ENCODE data around the gene SDF2. TPM values are rescaled to one million over a fixed set of nuclear protein-coding genes. Genes with fewer than 3 reads are reported as not detected.

SDF2 gene
- total and polyA plus RNA-seq, 9 of the 15 experiments (the other 6 are each of a cell fraction or from before 2014, with no cell fraction given), result 41.2 to 132 (median 65.6) TPM

DNA sequence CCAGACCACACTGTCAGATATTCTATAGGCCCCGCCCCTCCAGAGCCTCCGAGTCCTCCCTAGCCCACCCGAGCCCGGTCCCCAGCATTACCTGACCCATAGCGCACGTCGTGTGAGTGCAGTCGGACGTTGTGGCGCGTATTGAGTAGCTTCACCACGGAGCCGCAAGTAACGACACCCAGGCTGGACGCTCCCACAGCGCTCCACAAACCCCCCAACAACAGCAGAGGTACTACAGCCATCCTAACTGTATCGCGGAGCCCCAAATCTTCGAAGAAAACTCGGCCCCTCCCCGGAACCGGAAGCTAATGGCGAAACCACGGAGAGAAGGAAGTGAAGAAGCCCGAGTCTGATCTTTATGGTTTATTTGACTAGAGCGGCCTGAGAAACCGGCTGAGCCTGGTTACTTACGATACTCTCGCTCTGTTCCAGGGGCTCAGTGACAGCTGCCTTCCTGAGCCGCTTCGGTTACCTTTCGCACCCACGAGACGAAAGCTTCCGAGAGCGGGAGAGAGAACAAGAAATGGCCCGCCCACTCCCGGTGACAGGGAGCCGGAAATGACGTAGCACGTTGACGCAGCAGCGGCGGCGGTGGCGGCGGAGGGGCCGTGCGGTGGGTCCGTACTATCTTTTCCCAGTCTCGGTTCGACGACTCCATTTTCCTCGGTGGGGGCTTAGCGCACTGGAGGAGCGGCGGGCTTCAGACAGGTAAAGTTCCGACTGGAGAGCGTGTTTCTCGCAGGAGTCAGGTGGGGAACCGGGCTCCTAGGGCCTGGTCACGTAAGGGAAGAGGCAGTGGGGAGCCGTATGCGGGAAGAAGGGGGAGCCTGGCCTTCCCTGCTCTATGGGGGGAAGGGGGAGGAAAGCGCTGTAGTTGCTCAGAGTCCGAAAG, at the start of gene SDF2, which contains the start of gene SUPT6H (continued):
- TF ChIP-seq, protein P1, sequence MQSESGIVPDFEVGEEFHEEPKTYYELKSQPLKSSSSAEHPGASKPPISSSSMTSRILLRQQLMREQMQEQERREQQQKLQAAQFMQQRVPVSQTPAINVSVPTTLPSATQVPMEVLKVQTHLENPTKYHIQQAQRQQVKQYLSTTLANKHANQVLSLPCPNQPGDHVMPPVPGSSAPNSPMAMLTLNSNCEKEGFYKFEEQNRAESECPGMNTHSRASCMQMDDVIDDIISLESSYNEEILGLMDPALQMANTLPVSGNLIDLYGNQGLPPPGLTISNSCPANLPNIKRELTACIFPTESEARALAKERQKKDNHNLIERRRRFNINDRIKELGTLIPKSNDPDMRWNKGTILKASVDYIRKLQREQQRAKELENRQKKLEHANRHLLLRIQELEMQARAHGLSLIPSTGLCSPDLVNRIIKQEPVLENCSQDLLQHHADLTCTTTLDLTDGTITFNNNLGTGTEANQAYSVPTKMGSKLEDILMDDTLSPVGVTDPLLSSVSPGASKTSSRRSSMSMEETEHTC (IDR thresholded peaks at IDR 0.05), result 0 out of 2 replicates have a peak, but pooled peaks have one; percentile 21
- TF ChIP-seq, protein P2, sequence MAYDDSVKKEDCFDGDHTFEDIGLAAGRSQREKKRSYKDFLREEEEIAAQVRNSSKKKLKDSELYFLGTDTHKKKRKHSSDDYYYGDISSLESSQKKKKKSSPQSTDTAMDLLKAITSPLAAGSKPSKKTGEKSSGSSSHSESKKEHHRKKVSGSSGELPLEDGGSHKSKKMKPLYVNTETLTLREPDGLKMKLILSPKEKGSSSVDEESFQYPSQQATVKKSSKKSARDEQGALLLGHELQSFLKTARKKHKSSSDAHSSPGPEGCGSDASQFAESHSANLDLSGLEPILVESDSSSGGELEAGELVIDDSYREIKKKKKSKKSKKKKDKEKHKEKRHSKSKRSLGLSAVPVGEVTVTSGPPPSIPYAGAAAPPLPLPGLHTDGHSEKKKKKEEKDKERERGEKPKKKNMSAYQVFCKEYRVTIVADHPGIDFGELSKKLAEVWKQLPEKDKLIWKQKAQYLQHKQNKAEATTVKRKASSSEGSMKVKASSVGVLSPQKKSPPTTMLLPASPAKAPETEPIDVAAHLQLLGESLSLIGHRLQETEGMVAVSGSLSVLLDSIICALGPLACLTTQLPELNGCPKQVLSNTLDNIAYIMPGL (CRISPR knock-in tag; IDR thresholded peaks at IDR 0.05), result peak; percentile 47
- TF ChIP-seq PHF20 (IDR thresholded peaks at IDR 0.05; ENCODE audit: partially characterized antibody), result peak; percentile 95
- peak; percentile 54 for TF ChIP-seq RB1 (IDR thresholded peaks at IDR 0.05; ENCODE audit: low read depth)
- peak; percentile 49; the same call in 1 of the 2 replicates for TF ChIP-seq ZNF316 (IDR thresholded peaks at IDR 0.05)
- TF ChIP-seq HSF4 (CRISPR knock-in tag; IDR thresholded peaks at IDR 0.05; ENCODE audit: borderline replicate concordance), result no peak
- TF ChIP-seq HEY1 (CRISPR knock-in tag; IDR thresholded peaks at IDR 0.05; ENCODE audit: borderline replicate concordance), result no peak
- TF ChIP-seq ZFP30 (CRISPR knock-in tag; IDR thresholded peaks at IDR 0.05; ENCODE audit: borderline replicate concordance), result no peak
- TF ChIP-seq RBFOX2 (IDR thresholded peaks at IDR 0.05; ENCODE audit: low read depth, low read length), result peak; percentile 98
- TF ChIP-seq ZNF174 (CRISPR knock-in tag; IDR thresholded peaks at IDR 0.05), result no peak
- TF ChIP-seq, protein P3, sequence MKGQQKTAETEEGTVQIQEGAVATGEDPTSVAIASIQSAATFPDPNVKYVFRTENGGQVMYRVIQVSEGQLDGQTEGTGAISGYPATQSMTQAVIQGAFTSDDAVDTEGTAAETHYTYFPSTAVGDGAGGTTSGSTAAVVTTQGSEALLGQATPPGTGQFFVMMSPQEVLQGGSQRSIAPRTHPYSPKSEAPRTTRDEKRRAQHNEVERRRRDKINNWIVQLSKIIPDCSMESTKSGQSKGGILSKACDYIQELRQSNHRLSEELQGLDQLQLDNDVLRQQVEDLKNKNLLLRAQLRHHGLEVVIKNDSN (CRISPR knock-in tag; IDR thresholded peaks at IDR 0.05), result no peak
- TF ChIP-seq TCF7 (IDR thresholded peaks at IDR 0.05; ENCODE audit: borderline replicate concordance), result no peak
- TF ChIP-seq MTA3 (IDR thresholded peaks at IDR 0.05; ENCODE audit: borderline replicate concordance), result peak; percentile 79
- peak; percentile 24; the same call in 1 of the 2 replicates for TF ChIP-seq ZNF282 (CRISPR knock-in tag; IDR thresholded peaks at IDR 0.05)
- peak; percentile 69 for TF ChIP-seq HMGN3 (IDR thresholded peaks at IDR 0.05; ENCODE audit: borderline replicate concordance, extremely low read depth, insufficient read length, low read depth, low read length)
- TF ChIP-seq CCAR2 (IDR thresholded peaks at IDR 0.05; ENCODE audit: low read depth, low read length), result no peak
- peak; percentile 77 for TF ChIP-seq ATF1 (CRISPR knock-in tag; IDR thresholded peaks at IDR 0.05)
- TF ChIP-seq ATF1 (tag; IDR thresholded peaks at IDR 0.05), result peak; percentile 99
- TF ChIP-seq C11orf30 (IDR thresholded peaks at IDR 0.05; ENCODE audit: low read depth), result peak; percentile 95
- TF ChIP-seq, protein P4, sequence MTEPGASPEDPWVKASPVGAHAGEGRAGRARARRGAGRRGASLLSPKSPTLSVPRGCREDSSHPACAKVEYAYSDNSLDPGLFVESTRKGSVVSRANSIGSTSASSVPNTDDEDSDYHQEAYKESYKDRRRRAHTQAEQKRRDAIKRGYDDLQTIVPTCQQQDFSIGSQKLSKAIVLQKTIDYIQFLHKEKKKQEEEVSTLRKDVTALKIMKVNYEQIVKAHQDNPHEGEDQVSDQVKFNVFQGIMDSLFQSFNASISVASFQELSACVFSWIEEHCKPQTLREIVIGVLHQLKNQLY (CRISPR knock-in tag; conservative IDR thresholded peaks at IDR 0.05), result no peak
- no peak for TF ChIP-seq IFI16 (CRISPR knock-in tag; IDR thresholded peaks at IDR 0.05)
- TF ChIP-seq NBN (IDR thresholded peaks at IDR 0.05; ENCODE audit: low read depth), result peak; percentile 87; the same call in 1 of the 2 replicates
- TF ChIP-seq ZKSCAN1 (IDR thresholded peaks at IDR 0.05; ENCODE audit: low read depth, low read length), result 0 out of 2 replicates have a peak, but pooled peaks have one; percentile 14
- peak; percentile 91 for TF ChIP-seq TAF1 (IDR thresholded peaks at IDR 0.05; ENCODE audit: control insufficient read depth, extremely low read depth, insufficient read depth, low read length, severe bottlenecking)
